Skeletal muscle tissue (tissue), 4 donors: ENCODE data around the gene USH2A. TPM values are rescaled to one million over a fixed set of nuclear protein-coding genes. Genes with fewer than 3 reads are reported as not detected.
"Not testable (repeated sequence)": the region's sequence is repeated elsewhere in the genome, so short reads cannot be mapped to it uniquely, and the experiment has no call there.

Source experiments
- H3K27ac ChIP-seq: one replicate; pipeline ENCODE4 v1.7.0; 2013; ENCODE audit warnings: mild to moderate bottlenecking, low read depth, low read length, inconsistent platforms
- H3K27me3 ChIP-seq, 3 donors: one replicate each; pipeline ENCODE4 v1.7.0; 2013; ENCODE audit warnings: low read length in 3 of 3; ENCODE audit not compliant: control insufficient read depth in 3 of 3, insufficient read depth in 3 of 3
- H3K36me3 ChIP-seq, 3 donors: one replicate each; pipeline ENCODE4 v1.7.0; 2013; ENCODE audit warnings: low read length in 3 of 3; ENCODE audit not compliant: control insufficient read depth in 3 of 3, insufficient read depth in 3 of 3
- H3K4me1 ChIP-seq, 3 donors: one replicate each; pipeline ENCODE4 v1.7.0; 2013; ENCODE audit warnings: low read length in 3 of 3, mild to moderate bottlenecking in 3 of 3; ENCODE audit not compliant: control insufficient read depth in 3 of 3, insufficient read depth in 3 of 3
- H3K4me3 ChIP-seq, 3 donors: one replicate each; pipeline ENCODE4 v1.7.0; 2013; ENCODE audit warnings: low read length in 3 of 3
- H3K9ac ChIP-seq, 3 donors: one replicate each; pipeline ENCODE4 v1.7.0; 2013; ENCODE audit warnings: low read length in 3 of 3, mild to moderate bottlenecking in 3 of 3, moderate library complexity in 2 of 3, low read depth in 1 of 3
- H3K9me3 ChIP-seq, 3 donors: one replicate each; pipeline ENCODE4 v1.7.0; 2013; ENCODE audit warnings: low read length in 3 of 3; ENCODE audit not compliant: control insufficient read depth in 3 of 3
- total RNA-seq: library from RNA; depleted of rRNA; stranded (reverse); fragments of >200 nt; gene quantifications from one replicate; pipeline ENCODE4 v1.2.3, GENCODE V29; 2014
- donor health status: Osteomylitis.

USH2A gene
- total RNA-seq, 1 donor from 2014 or later, result 0.52 TPM

- no peaks in the 10 kb centered on the region for H3K27me3 ChIP-seq
- no peak overlapping the region for H3K9ac ChIP-seq
- H3K36me3 ChIP-seq, result no peaks in the 10 kb centered on the region
- no peak overlapping the region for H3K27ac ChIP-seq
- no peaks in the 10 kb centered on the region for H3K9me3 ChIP-seq
- H3K4me1 ChIP-seq, result no peaks in the 10 kb centered on the region
- no peak overlapping the region for H3K4me3 ChIP-seq
These were observed 32.3 kb downstream of the USH2A start for GRCh38 chr1:216390956-216391355.

GRCh38 chr1:216389774-216390173 lies 33.5 kb downstream of the USH2A start:
- no peak overlapping the region for H3K27ac ChIP-seq
- no peaks in the 10 kb centered on the region for H3K27me3 ChIP-seq
- no peak overlapping the region for H3K9ac ChIP-seq
- H3K4me1 ChIP-seq, result no peaks in the 10 kb centered on the region
- H3K9me3 ChIP-seq, result no peaks in the 10 kb centered on the region
- H3K4me3 ChIP-seq, result no peak overlapping the region
- H3K36me3 ChIP-seq, result no peaks in the 10 kb centered on the region

GRCh38 chr1:216388558-216388957 lies 34.7 kb downstream of the USH2A start:
- Histone ChIP-seq H3K9me3 (no peaks in the 10 kb centered on the region), H3K27me3 (no peaks in the 10 kb centered on the region), H3K4me3 (no peak overlapping the region), H3K9ac (no peak overlapping the region), H3K36me3 (no peaks in the 10 kb centered on the region), H3K4me1 (no peaks in the 10 kb centered on the region), H3K27ac (no peak overlapping the region)

GRCh38 chr1:216387782-216388181 lies 35.5 kb downstream of the USH2A start:
- Histone ChIP-seq H3K4me1 (no peaks in the 10 kb centered on the region), H3K27ac (no peak overlapping the region), H3K27me3 (no peaks in the 10 kb centered on the region), H3K9me3 (no peaks in the 10 kb centered on the region), H3K9ac (no peak overlapping the region), H3K36me3 (no peaks in the 10 kb centered on the region), H3K4me3 (no peak overlapping the region)

GRCh38 chr1:216379441-216379840 lies 43.8 kb downstream of the USH2A start:
- H3K36me3 ChIP-seq, result no peaks in the 10 kb centered on the region
- H3K27ac ChIP-seq, result no peak overlapping the region
- no peak overlapping the region for H3K9ac ChIP-seq
- H3K27me3 ChIP-seq, result no peaks in the 10 kb centered on the region
- H3K4me3 ChIP-seq, result no peak overlapping the region
- H3K4me1 ChIP-seq, result no peaks in the 10 kb centered on the region
- no peaks in the 10 kb centered on the region for H3K9me3 ChIP-seq

- Histone ChIP-seq H3K4me1 (no peaks in the 10 kb centered on the region), H3K36me3 (no peaks in the 10 kb centered on the region), H3K27me3 (no peaks in the 10 kb centered on the region), H3K4me3 (no peak overlapping the region), H3K27ac (no peak overlapping the region), H3K9ac (no peak overlapping the region), H3K9me3 (no peaks in the 10 kb centered on the region)
These were observed 55.0 kb downstream of the USH2A start for GRCh38 chr1:216368249-216368648.

GRCh38 chr1:216366979-216367378 lies 56.3 kb downstream of the USH2A start:
- no peak overlapping the region for H3K4me3 ChIP-seq
- H3K27me3 ChIP-seq, result no peaks in the 10 kb centered on the region
- H3K9ac ChIP-seq, result no peak overlapping the region
- no peaks in the 10 kb centered on the region for H3K4me1 ChIP-seq
- H3K9me3 ChIP-seq, result no peaks in the 10 kb centered on the region
- H3K36me3 ChIP-seq, result no peaks in the 10 kb centered on the region
- H3K27ac ChIP-seq, result no peak overlapping the region

- no peaks in the 10 kb centered on the region for H3K36me3 ChIP-seq
- H3K9me3 ChIP-seq, result no peaks in the 10 kb centered on the region
- no peak overlapping the region for H3K27ac ChIP-seq
- no peaks in the 10 kb centered on the region for H3K4me1 ChIP-seq
- no peak overlapping the region for H3K9ac ChIP-seq
- no peak overlapping the region for H3K4me3 ChIP-seq
- no peaks in the 10 kb centered on the region for H3K27me3 ChIP-seq
These were observed 66.3 kb downstream of the USH2A start for GRCh38 chr1:216356945-216357344.

- Histone ChIP-seq H3K9ac (no peak overlapping the region), H3K4me1 (no peaks in the 10 kb centered on the region), H3K4me3 (no peak overlapping the region), H3K36me3 (no peaks in the 10 kb centered on the region), H3K27ac (no peak overlapping the region), H3K27me3 (no peaks in the 10 kb centered on the region), H3K9me3 (no peaks in the 10 kb centered on the region)
These were observed 73.1 kb downstream of the USH2A start for GRCh38 chr1:216350186-216350585.

GRCh38 chr1:216346526-216346925 lies 76.7 kb downstream of the USH2A start:
- Histone ChIP-seq H3K27ac (no peak overlapping the region), H3K36me3 (no peaks in the 10 kb centered on the region), H3K4me3 (no peak overlapping the region), H3K4me1 (no peaks in the 10 kb centered on the region), H3K9me3 (peaks cover 0 to 3% (median 0%) of the 10 kb centered on the region in 3 donors), H3K9ac (no peak overlapping the region), H3K27me3 (no peaks in the 10 kb centered on the region)

GRCh38 chr1:216340542-216340941 lies 82.7 kb downstream of the USH2A start:
- not testable (repeated sequence) for H3K27ac ChIP-seq, H3K4me3 ChIP-seq, H3K36me3 ChIP-seq, H3K9ac ChIP-seq, H3K27me3 ChIP-seq, H3K4me1 ChIP-seq, H3K9me3 ChIP-seq
